ENCODE data around the gene PLSCR1. TPM values are rescaled to one million over a fixed set of nuclear protein-coding genes. Genes with fewer than 3 reads are reported as not detected.

PLSCR1 gene
- total RNA-seq, 1 experiment from 2014 or later = 58.1 TPM

- Mint-ChIP-seq H3K27me3 (ENCODE audit: low read depth) (no peaks in the 10 kb centered on the region), H3K9me3 (peaks cover 32% of the 10 kb centered on the region), H3K36me3 (peaks cover 16% of the 10 kb centered on the region), H3K27ac (peak overlapping the region; percentile 89), H3K4me1 (peaks cover 66% of the 10 kb centered on the region), H3K4me3 (no peak overlapping the region)
- ATAC-seq (peak; percentile 9), DNase-seq (ENCODE audit: low spot score) (no peak)
- TF ChIP-seq JUN (CRISPR knock-in tag; IDR thresholded peaks at IDR 0.05) (no peak), NR3C1 (CRISPR knock-in tag; conservative IDR thresholded peaks at IDR 0.05; ENCODE audit: low read depth) (no peak), E2F1 (CRISPR knock-in tag; IDR thresholded peaks at IDR 0.05) (no peak), PREB (CRISPR knock-in tag; IDR thresholded peaks at IDR 0.05; ENCODE audit: borderline replicate concordance) (no peak), ZNF317 (CRISPR knock-in tag; IDR thresholded peaks at IDR 0.05; ENCODE audit: borderline replicate concordance, low read depth) (no peak), PRRX2 (CRISPR knock-in tag; IDR thresholded peaks at IDR 0.05) (no peak)
- ChIA-PET POLR2A (no interaction called here), CTCF (no interaction called here)
Observed at GRCh38 chr3:146507331-146508120, 36.9 kb downstream of the PLSCR1 start.

- peaks cover 30% of the 10 kb centered on the region for H3K9me3 Mint-ChIP-seq
- ChIA-PET POLR2A (interaction anchor here (1.5 kb wide), 1 partner anchor 37 kb away, joined by 4 read pairs; no protein-coding TSS in a partner anchor), CTCF (interaction anchor here (0.8 kb wide), 1 partner anchor 316 kb away, joined by 3 read pairs; no protein-coding TSS in a partner anchor)
- H3K27me3 Mint-ChIP-seq (ENCODE audit: low read depth) = no peaks in the 10 kb centered on the region
- TF ChIP-seq FOXK1 (CRISPR knock-in tag; IDR thresholded peaks at IDR 0.05) (no peak), USF1 (CRISPR knock-in tag; IDR thresholded peaks at IDR 0.05) (no peak), ZNF121 (CRISPR knock-in tag; IDR thresholded peaks at IDR 0.05) (no peak), SP1 (CRISPR knock-in tag; conservative IDR thresholded peaks at IDR 0.05) (no peak), ZNF138 (CRISPR knock-in tag; conservative IDR thresholded peaks at IDR 0.05) (no peak), PRRX2 (CRISPR knock-in tag; IDR thresholded peaks at IDR 0.05) (no peak), GABPB1 (CRISPR knock-in tag; IDR thresholded peaks at IDR 0.05) (no peak), FOXP4 (CRISPR knock-in tag; IDR thresholded peaks at IDR 0.05) (no peak), ZNF396 (CRISPR knock-in tag; IDR thresholded peaks at IDR 0.05; ENCODE audit: borderline replicate concordance) (no peak), ESRRA (CRISPR knock-in tag; IDR thresholded peaks at IDR 0.05; ENCODE audit: borderline replicate concordance) (no peak), OVOL2 (CRISPR knock-in tag; IDR thresholded peaks at IDR 0.05; ENCODE audit: borderline replicate concordance) (no peak), CTCF (IDR thresholded peaks at IDR 0.05) (no peak), TCF7 (CRISPR knock-in tag; IDR thresholded peaks at IDR 0.05; ENCODE audit: low read depth) (no peak), USF2 (CRISPR knock-in tag; IDR thresholded peaks at IDR 0.05) (no peak)
- peaks cover 14% of the 10 kb centered on the region for H3K36me3 Mint-ChIP-seq
- no peak overlapping the region for H3K4me3 Mint-ChIP-seq
- no peak for DNase-seq (ENCODE audit: low spot score)
- no peak overlapping the region for H3K27ac Mint-ChIP-seq
- no peak for ATAC-seq
- peaks cover 62% of the 10 kb centered on the region for H3K4me1 Mint-ChIP-seq
Observed at GRCh38 chr3:146505516-146505915, 38.9 kb downstream of the PLSCR1 start.
